ENCODE measurements around the gene DDC. TPM values are rescaled to one million over a fixed set of nuclear protein-coding genes. Genes with fewer than 3 reads are reported as not detected.

The DDC gene
- total RNA-seq, 1 donor from 2014 or later, result not detected

DNA sequence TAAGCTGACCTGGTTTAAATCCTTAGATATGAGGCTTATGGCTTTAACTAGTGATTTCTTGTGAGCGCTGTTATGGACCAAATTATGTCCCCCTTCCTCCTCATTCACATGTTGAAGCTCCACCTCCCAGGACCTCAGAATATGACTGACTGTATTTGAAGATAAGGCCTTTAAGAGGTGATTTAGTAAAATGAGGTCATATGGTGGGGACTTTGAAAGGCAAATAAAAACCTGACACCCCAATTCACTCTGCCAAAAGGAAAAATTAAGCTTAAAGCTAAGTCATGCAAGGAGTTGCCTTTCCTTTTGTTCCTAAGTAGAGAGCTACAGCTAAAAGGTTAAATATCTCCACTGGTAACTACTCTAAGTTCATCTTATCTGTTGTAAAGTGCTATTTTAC lies 78.7 kb downstream of the DDC start:
- Mint-ChIP-seq H3K27ac (no peak overlapping the region), H3K36me3 (no peaks in the 10 kb centered on the region), H3K9me3 (peaks cover 8% of the 10 kb centered on the region)

GRCh38 chr7:50481867-50482266 lies 83.3 kb downstream of the DDC start:
- no peaks in the 10 kb centered on the region for H3K36me3 Mint-ChIP-seq

More for the DNA sequence above, 78.7 kb downstream of the DDC start:
- TF ChIP-seq, protein P1, sequence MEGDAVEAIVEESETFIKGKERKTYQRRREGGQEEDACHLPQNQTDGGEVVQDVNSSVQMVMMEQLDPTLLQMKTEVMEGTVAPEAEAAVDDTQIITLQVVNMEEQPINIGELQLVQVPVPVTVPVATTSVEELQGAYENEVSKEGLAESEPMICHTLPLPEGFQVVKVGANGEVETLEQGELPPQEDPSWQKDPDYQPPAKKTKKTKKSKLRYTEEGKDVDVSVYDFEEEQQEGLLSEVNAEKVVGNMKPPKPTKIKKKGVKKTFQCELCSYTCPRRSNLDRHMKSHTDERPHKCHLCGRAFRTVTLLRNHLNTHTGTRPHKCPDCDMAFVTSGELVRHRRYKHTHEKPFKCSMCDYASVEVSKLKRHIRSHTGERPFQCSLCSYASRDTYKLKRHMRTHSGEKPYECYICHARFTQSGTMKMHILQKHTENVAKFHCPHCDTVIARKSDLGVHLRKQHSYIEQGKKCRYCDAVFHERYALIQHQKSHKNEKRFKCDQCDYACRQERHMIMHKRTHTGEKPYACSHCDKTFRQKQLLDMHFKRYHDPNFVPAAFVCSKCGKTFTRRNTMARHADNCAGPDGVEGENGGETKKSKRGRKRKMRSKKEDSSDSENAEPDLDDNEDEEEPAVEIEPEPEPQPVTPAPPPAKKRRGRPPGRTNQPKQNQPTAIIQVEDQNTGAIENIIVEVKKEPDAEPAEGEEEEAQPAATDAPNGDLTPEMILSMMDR (IDR thresholded peaks at IDR 0.05; ENCODE audit: unreplicated experiment), result no peak
- DNase-seq (ENCODE audit: low spot score in 2 of 2, unreplicated experiment in 2 of 2), result no peak
- H3K4me1 Mint-ChIP-seq, result no peaks in the 10 kb centered on the region
- no peaks in the 10 kb centered on the region for H3K27me3 Mint-ChIP-seq (ENCODE audit: low read depth)
- no peak overlapping the region for H3K4me3 Mint-ChIP-seq

GRCh38 chr7:50480797-50481196 lies 84.4 kb downstream of the DDC start:
- H3K4me3 Mint-ChIP-seq, result no peak overlapping the region
- H3K4me1 Mint-ChIP-seq, result no peaks in the 10 kb centered on the region
- TF ChIP-seq, protein P1 (IDR thresholded peaks at IDR 0.05; ENCODE audit: unreplicated experiment), result no peak

More at GRCh38 chr7:50481867-50482266, 83.3 kb downstream of the DDC start:
- no peaks in the 10 kb centered on the region for H3K4me1 Mint-ChIP-seq
- no peak overlapping the region for H3K27ac Mint-ChIP-seq
- no peak for DNase-seq (ENCODE audit: low spot score in 2 of 2, unreplicated experiment in 2 of 2)
- H3K9me3 Mint-ChIP-seq, result peaks cover 4% of the 10 kb centered on the region
- TF ChIP-seq, protein P1 (IDR thresholded peaks at IDR 0.05; ENCODE audit: unreplicated experiment), result no peak
- H3K27me3 Mint-ChIP-seq (ENCODE audit: low read depth), result peaks cover 6% of the 10 kb centered on the region
- H3K4me3 Mint-ChIP-seq, result no peak overlapping the region

DNA sequence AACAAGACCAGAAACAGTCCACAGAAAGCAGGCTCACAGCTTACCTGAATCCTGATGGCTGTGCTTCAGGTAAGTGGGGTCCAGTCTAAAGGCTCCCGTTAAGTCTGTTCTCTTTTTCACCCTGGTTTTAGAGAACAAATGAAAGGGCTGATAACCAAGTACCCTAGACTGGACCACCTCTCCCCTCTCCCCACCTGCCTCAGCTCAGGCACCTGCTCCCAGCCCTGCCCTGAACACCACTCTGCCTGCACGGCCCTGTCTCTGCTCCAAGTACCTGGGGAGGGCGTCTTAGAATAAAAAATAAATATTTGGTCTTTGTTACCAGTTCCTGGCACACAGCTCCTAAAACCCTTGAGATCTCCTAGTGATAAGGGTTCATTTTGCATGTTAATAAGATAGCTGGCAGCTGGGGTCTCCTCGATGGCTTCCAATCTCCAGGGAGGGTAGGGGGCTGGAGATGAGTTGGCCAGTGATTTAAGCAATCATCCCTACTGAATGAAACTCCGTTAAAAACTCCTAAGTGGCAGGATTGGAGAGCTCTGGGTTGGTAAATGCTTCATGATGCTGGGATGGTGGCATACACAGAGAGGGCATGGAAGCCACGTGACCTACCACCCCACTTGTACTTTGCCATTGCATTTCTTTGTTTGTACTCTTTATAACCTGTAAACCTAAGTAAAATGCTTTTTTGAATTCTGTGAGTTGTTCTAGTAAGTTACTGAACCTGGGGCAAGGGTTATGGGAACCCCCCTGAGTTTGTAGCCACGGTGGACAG lies 85.3 kb downstream of the DDC start:
- TF ChIP-seq, protein P1 (IDR thresholded peaks at IDR 0.05; ENCODE audit: unreplicated experiment), result no peak
- no peaks in the 10 kb centered on the region for H3K9me3 Mint-ChIP-seq
- H3K4me1 Mint-ChIP-seq, result no peaks in the 10 kb centered on the region
- no peak overlapping the region for H3K4me3 Mint-ChIP-seq
- no peak overlapping the region for H3K27ac Mint-ChIP-seq
- DNase-seq (ENCODE audit: low spot score in 2 of 2, unreplicated experiment in 2 of 2), result no peak
- peaks cover 6% of the 10 kb centered on the region for H3K27me3 Mint-ChIP-seq (ENCODE audit: low read depth)
- H3K36me3 Mint-ChIP-seq, result no peaks in the 10 kb centered on the region

More at GRCh38 chr7:50480797-50481196, 84.4 kb downstream of the DDC start:
- Mint-ChIP-seq H3K27me3 (ENCODE audit: low read depth) (peaks cover 6% of the 10 kb centered on the region), H3K27ac (no peak overlapping the region), H3K36me3 (no peaks in the 10 kb centered on the region), H3K9me3 (no peaks in the 10 kb centered on the region)
- no peak for DNase-seq (ENCODE audit: low spot score in 2 of 2, unreplicated experiment in 2 of 2)

- H3K27ac Mint-ChIP-seq, result no peak overlapping the region
- no peaks in the 10 kb centered on the region for H3K4me1 Mint-ChIP-seq
- DNase-seq (ENCODE audit: low spot score in 2 of 2, unreplicated experiment in 2 of 2), result no peak
- TF ChIP-seq, protein P1 (IDR thresholded peaks at IDR 0.05; ENCODE audit: unreplicated experiment), result no peak
- H3K9me3 Mint-ChIP-seq, result no peaks in the 10 kb centered on the region
- no peaks in the 10 kb centered on the region for H3K36me3 Mint-ChIP-seq
- H3K27me3 Mint-ChIP-seq (ENCODE audit: low read depth), result peaks cover 11% of the 10 kb centered on the region
- no peak overlapping the region for H3K4me3 Mint-ChIP-seq
Measured at GRCh38 chr7:50477640-50478039, 87.6 kb downstream of the DDC start.
